ENCODE measurements around the gene PUSL1.
"Not testable (repeated sequence)": the region's sequence is repeated elsewhere in the genome, so short reads cannot be mapped to it uniquely, and the experiment has no call there.

The PUSL1 gene

GRCh38 chr1:1311107-1312104 lies 3.0 kb downstream of the PUSL1 start:
- no peak for DNase-seq

GRCh38 chr1:1312450-1313314 lies 4.3 kb downstream of the PUSL1 start:
- DNase-seq = no peak

- no peak for DNase-seq
Observed at GRCh38 chr1:1313500-1314236, 5.3 kb downstream of the PUSL1 start.

GRCh38 chr1:1314237-1314586 lies 5.8 kb downstream of the PUSL1 start:
- no peak for DNase-seq

- DNase-seq = no peak
Observed at GRCh38 chr1:1314678-1315335, 6.4 kb downstream of the PUSL1 start.

GRCh38 chr1:1315435-1315954 lies 7.1 kb downstream of the PUSL1 start:
- no peak for DNase-seq

GRCh38 chr1:1316199-1316598 lies 7.8 kb downstream of the PUSL1 start:
- not testable (repeated sequence) for DNase-seq

GRCh38 chr1:1317420-1317819 lies 9.0 kb downstream of the PUSL1 start:
- DNase-seq = no peak

GRCh38 chr1:1318131-1318652 lies 9.8 kb downstream of the PUSL1 start:
- peak; percentile 74 for DNase-seq

- no peak for DNase-seq
Observed at GRCh38 chr1:1318777-1319645, 10.6 kb downstream of the PUSL1 start.

GRCh38 chr1:1319646-1319941 lies 11.2 kb downstream of the PUSL1 start:
- no peak for DNase-seq

GRCh38 chr1:1320666-1321448 lies 12.5 kb downstream of the PUSL1 start:
- no peak for DNase-seq

- no peak for DNase-seq
Observed at GRCh38 chr1:1321477-1321876, 13.1 kb downstream of the PUSL1 start.

- DNase-seq = no peak
Observed at GRCh38 chr1:1322418-1322817, 14.0 kb downstream of the PUSL1 start.

GRCh38 chr1:1322952-1323351 lies 14.6 kb downstream of the PUSL1 start:
- no peak for DNase-seq

- no peak for DNase-seq
Observed at GRCh38 chr1:1324084-1324523, 15.7 kb downstream of the PUSL1 start.

- DNase-seq = peak; percentile 88
Observed at GRCh38 chr1:1324524-1325287, 16.3 kb downstream of the PUSL1 start, which contains the start of the genes CPTP and INTS11. TSS of gene CPTP (plus strand) at chr1:1324802. CDS start at chr1:1326911, 2,109 bp downstream. TSS of gene INTS11 (minus strand) at chr1:1324660. CDS start at chr1:1324608, 52 bp downstream.

GRCh38 chr1:1325288-1326074 lies 17.1 kb downstream of the PUSL1 start:
- no peak for DNase-seq
